HEK293T (cell line): Measurements from ENCODE around the gene STARD6.
"Not testable (repeated sequence)": the region's sequence is repeated elsewhere in the genome, so short reads cannot be mapped to it uniquely, and the experiment has no call there.

ENCODE experiments used
- CTCF ChIA-PET: fragments of 350-600 bp; formaldehyde crosslinking; extraction: SDS; loops from one replicate; lab custom pipeline; 2021; ENCODE audit warnings: antibody characterized with exemption, inconsistent platforms; lab: Yijun Ruan, JAX
- POLR2A ChIA-PET: fragments of 350-600 bp; formaldehyde crosslinking; extraction: SDS; loops from one replicate; lab custom pipeline; 2020; ENCODE audit warnings: antibody characterized with exemption, inconsistent platforms; lab: Yijun Ruan, JAX
- DNase-seq: peaks from one replicate; pipeline ENCODE4 v3.0.0; 2012; ENCODE audit warnings: mixed read lengths; ENCODE audit errors: extremely low spot score
- ARNT ChIP-seq: fragments of 450-650 bp; IDR thresholded peaks from 2 replicates; pipeline ENCODE4 v1.6.1; 2017; ENCODE audit warnings: mild to moderate bottlenecking
- BHLHE40 ChIP-seq: fragments of 450-650 bp; IDR thresholded peaks from 2 replicates; pipeline ENCODE4 v1.6.1; 2016; ENCODE audit warnings: mild to moderate bottlenecking, moderate library complexity, borderline replicate concordance
- CTBP1 ChIP-seq: fragments of 450-650 bp; IDR thresholded peaks from 2 replicates; pipeline ENCODE4 v1.6.1; 2016; ENCODE audit warnings: borderline replicate concordance
- ELF4 ChIP-seq: fragments of 450-650 bp; IDR thresholded peaks from 2 replicates; pipeline ENCODE4 v1.6.1; 2017; ENCODE audit warnings: antibody characterized with exemption
- FOXA1 ChIP-seq: fragments of 450-650 bp; IDR thresholded peaks from 2 replicates; pipeline ENCODE4 v1.6.1; 2016; ENCODE audit warnings: mild to moderate bottlenecking
- FOXK2 ChIP-seq: fragments of 450-650 bp; IDR thresholded peaks from 2 replicates; pipeline ENCODE4 v1.6.1; 2016; ENCODE audit warnings: mild to moderate bottlenecking
- FOXM1 ChIP-seq: fragments of 450-650 bp; IDR thresholded peaks from 2 replicates; pipeline ENCODE4 v1.6.1; 2017; ENCODE audit warnings: mild to moderate bottlenecking, borderline replicate concordance
- HDGF ChIP-seq: fragments of 450-650 bp; IDR thresholded peaks from 2 replicates; pipeline ENCODE4 v1.6.1; 2017; ENCODE audit warnings: antibody characterized with exemption, borderline replicate concordance
- L3MBTL2 ChIP-seq: fragments of 450-650 bp; conservative IDR thresholded peaks from 2 replicates; pipeline ENCODE4 v1.6.1; 2016; ENCODE audit warnings: mild to moderate bottlenecking
- LEF1 ChIP-seq: fragments of 450-650 bp; IDR thresholded peaks from 2 replicates; pipeline ENCODE4 v1.6.1; 2017; ENCODE audit warnings: mild to moderate bottlenecking, borderline replicate concordance
- NFRKB ChIP-seq: fragments of 450-650 bp; IDR thresholded peaks from 2 replicates; pipeline ENCODE4 v1.6.1; 2016; ENCODE audit warnings: mild to moderate bottlenecking, moderate library complexity
- PKNOX1 ChIP-seq: fragments of 450-650 bp; IDR thresholded peaks from 2 replicates; pipeline ENCODE4 v1.6.1; 2016
- SP1 ChIP-seq: fragments of 450-650 bp; IDR thresholded peaks from 2 replicates; pipeline ENCODE4 v1.6.1; 2017
- SUZ12 ChIP-seq: fragments of 450-650 bp; IDR thresholded peaks from 2 replicates; pipeline ENCODE4 v1.6.1; 2016; ENCODE audit warnings: mild to moderate bottlenecking
- TARDBP ChIP-seq: fragments of 450-650 bp; IDR thresholded peaks from 2 replicates; pipeline ENCODE4 v1.6.1; 2016
- ZNF384 ChIP-seq: fragments of 450-650 bp; IDR thresholded peaks from 2 replicates; pipeline ENCODE4 v1.6.1; 2016

The STARD6 gene

GRCh38 chr18:54390838-54391237 lies 33.2 kb upstream of the STARD6 start:
- DNase-seq: no peak
- no peak for TF ChIP-seq TARDBP
- no peak for TF ChIP-seq HDGF
- TF ChIP-seq LEF1: no peak
- no peak for TF ChIP-seq CTBP1
- TF ChIP-seq FOXK2: no peak
- TF ChIP-seq ELF4: no peak
- TF ChIP-seq NFRKB: no peak
- TF ChIP-seq SP1: no peak
- no peak for TF ChIP-seq PKNOX1
- no peak for TF ChIP-seq SUZ12
- TF ChIP-seq FOXA1: no peak
- no peak for TF ChIP-seq ARNT
- no peak for TF ChIP-seq ZNF384
- TF ChIP-seq FOXM1: no peak
- no peak for TF ChIP-seq L3MBTL2
- no peak for TF ChIP-seq BHLHE40
- POLR2A ChIA-PET: no interaction called here
- CTCF ChIA-PET: interaction anchor here (0.6 kb wide), 1 partner anchor 39 kb away, joined by 4 read pairs; no protein-coding TSS in a partner anchor

- ChIA-PET CTCF (no interaction called here), POLR2A (no interaction called here)
- TF ChIP-seq HDGF (no peak), L3MBTL2 (no peak), ZNF384 (no peak), TARDBP (no peak), BHLHE40 (no peak), PKNOX1 (no peak), SUZ12 (no peak), ARNT (no peak), NFRKB (no peak), LEF1 (no peak), FOXM1 (no peak), ELF4 (no peak), FOXK2 (no peak)
These were observed 31.5 kb upstream of the STARD6 start for GRCh38 chr18:54389143-54389505.

GRCh38 chr18:54388203-54389142 lies 30.8 kb upstream of the STARD6 start:
- TF ChIP-seq L3MBTL2 (no peak), TARDBP (no peak), HDGF (no peak), SUZ12 (no peak), FOXK2 (no peak), LEF1 (no peak), PKNOX1 (no peak), FOXM1 (no peak), FOXA1 (no peak), SP1 (no peak)
- peak; percentile 8 for DNase-seq
- ChIA-PET CTCF (no interaction called here), POLR2A (no interaction called here)

More at GRCh38 chr18:54389143-54389505, 31.5 kb upstream of the STARD6 start:
- DNase-seq: no peak

- ChIA-PET POLR2A (no interaction called here), CTCF (no interaction called here)
- no peak for TF ChIP-seq L3MBTL2
- no peak for TF ChIP-seq NFRKB
- TF ChIP-seq SP1: no peak
- no peak for TF ChIP-seq CTBP1
- no peak for TF ChIP-seq ZNF384
- no peak for TF ChIP-seq HDGF
- TF ChIP-seq PKNOX1: no peak
- TF ChIP-seq FOXK2: no peak
- no peak for TF ChIP-seq FOXM1
- no peak for TF ChIP-seq FOXA1
- TF ChIP-seq TARDBP: no peak
- no peak for DNase-seq
These were observed 30.0 kb upstream of the STARD6 start for GRCh38 chr18:54387631-54388030.

GRCh38 chr18:54386800-54387495 lies 29.3 kb upstream of the STARD6 start:
- DNase-seq, CTCF ChIA-PET, POLR2A ChIA-PET: not testable (repeated sequence)
